ENCODE measurements around the gene AKAIN1.
A peak's percentile ranks its signal among the peaks of the same experiment; 100 is the strongest.

The AKAIN1 gene

GRCh38 chr18:5158587-5158986, 38.5 kb downstream of the AKAIN1 start:
- DNase-seq: no peak

GRCh38 chr18:5158172-5158571, 38.9 kb downstream of the AKAIN1 start:
- DNase-seq: no peak

- DNase-seq: no peak
Measured at GRCh38 chr18:5155907-5156287, 41.2 kb downstream of the AKAIN1 start.

- DNase-seq: no peak
Measured at GRCh38 chr18:5155218-5155906, 41.7 kb downstream of the AKAIN1 start.

GRCh38 chr18:5152343-5153020, 44.6 kb downstream of the AKAIN1 start:
- DNase-seq: no peak

- no peak for DNase-seq
Measured at GRCh38 chr18:5150894-5151293, 46.2 kb downstream of the AKAIN1 start.

GRCh38 chr18:5146093-5146492, 51.0 kb downstream of the AKAIN1 start:
- DNase-seq: no peak

- DNase-seq: no peak
Measured at GRCh38 chr18:5145168-5145825, 51.8 kb downstream of the AKAIN1 start.

GRCh38 chr18:5144629-5145028, 52.4 kb downstream of the AKAIN1 start:
- no peak for DNase-seq

GRCh38 chr18:5142859-5143258, 54.2 kb downstream of the AKAIN1 start:
- no peak for DNase-seq

GRCh38 chr18:5142131-5142530, 54.9 kb downstream of the AKAIN1 start:
- no peak for DNase-seq

GRCh38 chr18:5137261-5137660, 59.8 kb downstream of the AKAIN1 start:
- no peak for DNase-seq

GRCh38 chr18:5132987-5133386, 64.1 kb downstream of the AKAIN1 start:
- no peak for DNase-seq

- DNase-seq: no peak
Measured at GRCh38 chr18:5122272-5122671, 74.8 kb downstream of the AKAIN1 start.

GRCh38 chr18:5110266-5110665, 86.8 kb downstream of the AKAIN1 start:
- no peak for DNase-seq

GRCh38 chr18:5107988-5108387, 89.1 kb downstream of the AKAIN1 start:
- no peak for DNase-seq

GRCh38 chr18:5106730-5107129, 90.3 kb downstream of the AKAIN1 start:
- peak in 1 of 2 experiments; percentile 13 for DNase-seq

- DNase-seq: no peak
Measured at GRCh38 chr18:5104246-5104645, 92.8 kb downstream of the AKAIN1 start.

- no peak for DNase-seq
Measured at GRCh38 chr18:5103693-5104092, 93.4 kb downstream of the AKAIN1 start.

GRCh38 chr18:5103286-5103685, 93.8 kb downstream of the AKAIN1 start:
- DNase-seq: no peak

- DNase-seq: no peak
Measured at GRCh38 chr18:5097116-5097703, 99.8 kb downstream of the AKAIN1 start.

GRCh38 chr18:5095239-5095638, 101.8 kb downstream of the AKAIN1 start:
- DNase-seq: no peak

GRCh38 chr18:5093902-5094301, 103.2 kb downstream of the AKAIN1 start:
- no peak for DNase-seq

Measured in NCI-H446 (cell line).